Stimulated activated CD4-positive, alpha-beta T cell treated with anti-CD3 and anti-CD28 coated beads, Interleukin-4, amount 100 ng/mL, for 4 hours (primary cell): Measurements from ENCODE around the gene TOR4A.
A peak's percentile ranks its signal among the peaks of the same experiment; 100 is the strongest.

Source experiments
- DNase-seq, 2 experiments: peaks; one replicate each; pipeline ENCODE4 v3.0.0-alpha.2; 2020

TOR4A gene

GRCh38 chr9:137307255-137308056 is 29.9 kb downstream of the TOR4A start:
- no peak for DNase-seq

- DNase-seq = no peak
These were observed 30.6 kb downstream of the TOR4A start for GRCh38 chr9:137308057-137308619.

- DNase-seq = no peak
These were observed 32.1 kb downstream of the TOR4A start for GRCh38 chr9:137309368-137310188.

GRCh38 chr9:137310189-137311052 is 32.9 kb downstream of the TOR4A start:
- no peak for DNase-seq

GRCh38 chr9:137311171-137311985 is 33.9 kb downstream of the TOR4A start:
- DNase-seq = peak; percentile 35 to 42

- no peak for DNase-seq
These were observed 34.7 kb downstream of the TOR4A start for GRCh38 chr9:137311986-137312851.

- no peak for DNase-seq
These were observed 35.4 kb downstream of the TOR4A start for GRCh38 chr9:137312852-137313325.

GRCh38 chr9:137313326-137313936 is 35.9 kb downstream of the TOR4A start:
- DNase-seq = no peak

GRCh38 chr9:137313956-137314560 is 36.5 kb downstream of the TOR4A start:
- DNase-seq = no peak

- DNase-seq = no peak
These were observed 37.3 kb downstream of the TOR4A start for GRCh38 chr9:137314561-137315560.

- DNase-seq = no peak
These were observed 38.1 kb downstream of the TOR4A start for GRCh38 chr9:137315581-137316011.

- DNase-seq = no peak
These were observed 38.8 kb downstream of the TOR4A start for GRCh38 chr9:137316012-137316981.

- DNase-seq = no peak
These were observed 39.6 kb downstream of the TOR4A start for GRCh38 chr9:137317021-137317717.

- DNase-seq = no peak
These were observed 40.4 kb downstream of the TOR4A start for GRCh38 chr9:137317718-137318511.

GRCh38 chr9:137318602-137319001 is 41.1 kb downstream of the TOR4A start:
- DNase-seq = no peak
